Activated naive CD8-positive, alpha-beta T cell treated with anti-CD3 and anti-CD28 coated beads for 36 hours (primary cell): ENCODE measurements around the gene ANKRD40. TPM values are rescaled to one million over a fixed set of nuclear protein-coding genes. Genes with fewer than 3 reads are reported as not detected.
"Not testable (repeated sequence)": the region's sequence is repeated elsewhere in the genome, so short reads cannot be mapped to it uniquely, and the experiment has no call there.

Experiments used
- DNase-seq: peaks from one replicate; pipeline ENCODE4 v3.0.0; 2021
- H3K27ac Mint-ChIP-seq: one replicate; pipeline ENCODE4 v1.8.0; 2022; ENCODE audit warnings: mild to moderate bottlenecking, moderate library complexity, mixed read lengths
- H3K27me3 Mint-ChIP-seq: one replicate; pipeline ENCODE4 v1.8.0; 2022; ENCODE audit warnings: mild to moderate bottlenecking, mixed read lengths
- H3K36me3 Mint-ChIP-seq: one replicate; pipeline ENCODE4 v1.8.0; 2021; ENCODE audit warnings: mild to moderate bottlenecking, mixed read lengths
- H3K4me1 Mint-ChIP-seq: one replicate; pipeline ENCODE4 v1.8.0; 2021; ENCODE audit warnings: mixed read lengths
- H3K4me3 Mint-ChIP-seq: one replicate; pipeline ENCODE4 v1.8.0; 2022; ENCODE audit warnings: mild to moderate bottlenecking, moderate library complexity, mixed read lengths
- H3K9me3 Mint-ChIP-seq: one replicate; pipeline ENCODE4 v1.8.0; 2022; ENCODE audit warnings: mixed read lengths
- total RNA-seq, 2 experiments: library from RNA; stranded (reverse); gene quantifications; one replicate each; pipeline ENCODE4 v1.2.3, GENCODE V29; 2021

ANKRD40 gene
- total RNA-seq = 10 to 100 TPM; 39.5 to 40.2 TPM

- Mint-ChIP-seq H3K27me3 (no peaks in the 10 kb centered on the region), H3K9me3 (no peaks in the 10 kb centered on the region), H3K27ac (peak within 1 kb of the TSS; percentile 94), H3K4me1 (peaks cover 32% of the 10 kb centered on the region), H3K4me3 (peak within 1 kb of the TSS; percentile 93), H3K36me3 (peaks cover 30% of the 10 kb centered on the region)
- DNase-seq = peak; percentile 93
Measured at GRCh38 chr17:50707289-50708049, at the start of gene ANKRD40. Gene ANKRD40 (minus strand): TSS chr17:50707914. CDS start chr17:50707654, 260 bp downstream.

DNA sequence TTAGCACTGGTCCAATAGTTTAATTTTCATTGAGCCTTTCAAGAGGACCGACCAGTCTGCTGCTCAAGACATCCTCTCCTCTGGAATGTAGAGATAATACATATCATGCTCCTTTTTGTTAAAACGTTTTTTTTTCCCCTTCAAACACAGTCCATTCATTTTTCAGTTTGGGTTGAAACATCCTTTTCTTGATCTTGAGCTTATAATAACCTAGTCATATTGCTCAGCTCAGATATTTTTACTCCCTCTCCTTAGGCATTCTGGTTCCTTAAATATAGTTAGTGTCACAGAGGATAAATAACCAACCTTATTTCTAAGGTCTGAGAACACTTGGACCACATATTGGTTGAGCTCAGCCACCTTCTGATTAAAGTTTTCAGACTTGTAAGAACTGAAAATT is 46.8 kb upstream of the ANKRD40 start:
- peaks cover 12% of the 10 kb centered on the region for H3K4me1 Mint-ChIP-seq

DNA sequence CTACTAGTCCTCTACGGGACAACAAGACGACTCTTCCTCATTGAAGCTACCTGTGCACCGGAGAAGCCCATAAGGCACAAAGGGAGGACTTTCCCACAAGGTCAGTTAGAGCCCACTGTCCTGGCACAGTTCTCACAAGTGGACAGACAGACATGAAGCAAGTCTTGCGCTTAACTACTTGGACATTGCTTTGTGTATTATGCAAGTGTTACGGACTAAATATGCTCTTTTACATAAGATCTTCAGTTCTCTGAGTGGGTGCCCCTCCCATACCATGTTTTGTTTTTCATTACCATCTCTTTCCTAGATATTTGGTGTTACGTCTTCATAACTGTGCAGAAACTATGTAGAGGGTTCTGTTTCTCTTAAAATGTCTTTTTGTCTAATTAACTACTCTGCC is 41.5 kb upstream of the ANKRD40 start:
- Mint-ChIP-seq H3K27ac (peak overlapping the region; percentile 42), H3K4me3 (no peak overlapping the region), H3K4me1 (peaks cover 11% of the 10 kb centered on the region), H3K27me3 (no peaks in the 10 kb centered on the region), H3K9me3 (no peaks in the 10 kb centered on the region), H3K36me3 (peaks cover 32% of the 10 kb centered on the region)
- DNase-seq = no peak

More for the DNA sequence above, 46.8 kb upstream of the ANKRD40 start:
- no peak for DNase-seq
- Mint-ChIP-seq H3K4me3 (no peak overlapping the region), H3K9me3 (no peaks in the 10 kb centered on the region), H3K27me3 (no peaks in the 10 kb centered on the region), H3K36me3 (peaks cover 21% of the 10 kb centered on the region), H3K27ac (peak overlapping the region; percentile 58)

- H3K4me3 Mint-ChIP-seq = no peak overlapping the region
- DNase-seq = no peak
- H3K9me3 Mint-ChIP-seq = no peaks in the 10 kb centered on the region
- no peak overlapping the region for H3K27ac Mint-ChIP-seq
- peaks cover 8% of the 10 kb centered on the region for H3K4me1 Mint-ChIP-seq
- H3K27me3 Mint-ChIP-seq = no peaks in the 10 kb centered on the region
- peaks cover 35% of the 10 kb centered on the region for H3K36me3 Mint-ChIP-seq
Measured at GRCh38 chr17:50745631-50746030, 37.9 kb upstream of the ANKRD40 start.

DNA sequence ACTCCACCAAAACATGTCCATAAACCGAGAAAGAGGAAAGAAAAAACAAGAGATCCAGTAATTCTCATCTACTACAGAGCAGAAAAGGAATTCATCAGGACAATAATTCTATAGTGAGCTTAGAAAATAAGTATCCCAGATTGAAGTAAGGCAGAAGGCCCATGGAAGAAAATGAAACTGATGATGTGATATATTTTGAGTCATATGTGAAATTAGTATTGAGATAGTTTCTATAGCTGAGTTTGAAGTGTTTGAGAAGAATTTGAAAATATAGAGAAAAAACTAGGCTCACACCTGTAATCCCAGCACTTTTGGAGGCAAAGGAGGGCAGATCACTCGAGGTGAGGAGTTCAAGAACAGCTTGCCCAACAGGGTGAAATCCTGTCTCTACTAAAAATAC is 31.4 kb upstream of the ANKRD40 start:
- Mint-ChIP-seq H3K27ac (peak overlapping the region; percentile 67), H3K36me3 (peaks cover 42% of the 10 kb centered on the region), H3K27me3 (no peaks in the 10 kb centered on the region), H3K4me3 (no peak overlapping the region), H3K9me3 (no peaks in the 10 kb centered on the region), H3K4me1 (peaks cover 47% of the 10 kb centered on the region)
- DNase-seq = no peak

DNA sequence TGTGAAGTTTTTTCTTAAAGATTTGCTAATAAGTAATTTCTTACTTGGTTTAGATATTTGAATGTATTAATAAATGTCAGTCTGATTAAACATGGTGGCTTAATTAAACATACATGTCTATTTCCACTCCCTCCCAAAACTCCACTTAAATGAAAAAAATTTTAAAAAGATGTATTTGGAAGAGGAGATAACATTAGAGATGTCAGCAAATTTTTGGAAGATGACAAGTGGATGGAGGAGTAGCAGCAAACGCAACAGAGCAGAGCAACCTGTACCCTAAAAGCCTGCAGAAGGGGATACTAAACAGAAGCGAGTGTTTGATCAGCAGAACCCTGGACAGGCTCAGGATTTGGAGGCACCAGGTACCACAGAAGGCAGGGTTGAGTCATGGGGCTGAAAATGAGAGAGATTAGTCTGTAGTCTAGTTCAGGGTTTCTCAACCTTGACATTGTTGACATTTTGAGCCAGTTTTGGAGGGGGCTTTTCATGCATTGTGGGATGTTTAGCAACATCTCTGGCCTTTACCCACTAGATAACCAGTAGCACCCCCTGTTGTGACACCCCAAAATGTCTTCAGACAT is 29.5 kb upstream of the ANKRD40 start:
- Mint-ChIP-seq H3K9me3 (no peaks in the 10 kb centered on the region), H3K4me3 (no peak overlapping the region), H3K4me1 (peaks cover 53% of the 10 kb centered on the region), H3K36me3 (peaks cover 33% of the 10 kb centered on the region), H3K27ac (peak overlapping the region; percentile 75), H3K27me3 (no peaks in the 10 kb centered on the region)
- DNase-seq = peak; percentile 16

DNA sequence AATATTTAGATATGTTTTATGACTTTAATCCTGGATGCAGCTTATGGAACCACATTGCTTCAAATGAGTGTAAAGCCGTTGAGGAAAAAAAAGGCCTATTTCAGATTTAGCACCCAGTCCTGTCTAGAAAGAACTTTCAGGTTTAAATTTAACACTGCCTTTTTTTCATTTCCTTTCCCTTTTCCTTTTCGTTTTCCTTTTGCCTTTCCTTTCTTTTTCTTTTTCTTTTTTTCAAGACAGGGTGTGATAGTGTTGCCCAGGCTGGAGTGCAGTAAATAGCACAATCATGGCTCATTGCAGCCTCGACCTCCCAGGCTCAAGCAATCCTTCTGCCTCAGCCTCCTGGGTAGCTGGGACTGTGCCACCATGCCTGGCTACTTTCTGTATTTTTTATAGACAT is 27.6 kb upstream of the ANKRD40 start:
- Mint-ChIP-seq H3K27me3 (no peaks in the 10 kb centered on the region), H3K4me3 (no peak overlapping the region), H3K27ac (peak overlapping the region; percentile 27), H3K36me3 (peaks cover 26% of the 10 kb centered on the region), H3K4me1 (peaks cover 70% of the 10 kb centered on the region), H3K9me3 (no peaks in the 10 kb centered on the region)
- DNase-seq = no peak

- no peaks in the 10 kb centered on the region for H3K9me3 Mint-ChIP-seq
- peaks cover 16% of the 10 kb centered on the region for H3K36me3 Mint-ChIP-seq
- H3K27me3 Mint-ChIP-seq = no peaks in the 10 kb centered on the region
- DNase-seq = no peak
- peaks cover 64% of the 10 kb centered on the region for H3K4me1 Mint-ChIP-seq
- H3K4me3 Mint-ChIP-seq = no peak overlapping the region
- H3K27ac Mint-ChIP-seq = peak overlapping the region; percentile 29
Measured at GRCh38 chr17:50731575-50732460, 24.1 kb upstream of the ANKRD40 start.

DNA sequence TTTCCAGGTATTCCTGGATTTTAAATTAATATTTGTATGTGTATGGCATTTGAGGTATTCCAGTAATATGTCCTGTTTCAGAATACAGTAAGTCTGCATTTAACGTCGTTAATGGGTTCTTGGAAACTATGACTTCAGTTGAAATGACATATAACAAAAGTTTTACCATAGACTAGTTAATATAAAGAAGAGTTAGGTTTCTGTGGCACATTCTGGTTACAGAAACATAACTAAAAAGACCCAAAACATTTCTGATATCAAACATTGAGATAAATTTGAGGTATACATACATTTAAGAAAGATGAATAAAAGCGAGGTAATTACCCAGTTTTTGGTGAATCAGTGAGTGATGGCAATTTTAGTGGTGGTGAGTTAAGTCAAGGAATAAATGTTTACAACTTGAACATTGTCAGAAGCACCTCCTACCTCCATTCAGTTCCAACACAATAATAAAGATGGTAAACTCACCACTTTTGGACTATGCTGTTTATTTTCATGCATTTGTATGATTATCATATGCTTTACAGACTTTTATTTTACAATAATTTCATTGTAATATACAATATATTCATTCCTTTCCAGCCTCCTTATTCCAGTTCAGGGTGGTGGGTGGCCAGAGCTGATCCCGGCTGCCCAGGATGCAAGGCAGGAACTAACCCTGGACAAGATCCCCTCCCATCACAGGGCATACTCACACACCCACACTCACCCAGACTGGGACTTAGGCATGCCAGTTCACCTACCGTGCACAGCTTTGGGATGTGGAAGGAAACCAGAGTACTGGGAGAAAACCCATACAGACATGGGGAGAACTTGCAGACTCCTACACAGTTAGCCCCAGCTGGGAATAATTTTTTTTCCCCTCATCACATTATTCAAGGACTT is 21.4 kb upstream of the ANKRD40 start:
- no peak overlapping the region for H3K4me3 Mint-ChIP-seq
- H3K36me3 Mint-ChIP-seq = peaks cover 12% of the 10 kb centered on the region
- H3K27ac Mint-ChIP-seq = peak overlapping the region; percentile 56
- no peak for DNase-seq
- no peaks in the 10 kb centered on the region for H3K9me3 Mint-ChIP-seq
- no peaks in the 10 kb centered on the region for H3K27me3 Mint-ChIP-seq
- H3K4me1 Mint-ChIP-seq = peaks cover 52% of the 10 kb centered on the region

DNA sequence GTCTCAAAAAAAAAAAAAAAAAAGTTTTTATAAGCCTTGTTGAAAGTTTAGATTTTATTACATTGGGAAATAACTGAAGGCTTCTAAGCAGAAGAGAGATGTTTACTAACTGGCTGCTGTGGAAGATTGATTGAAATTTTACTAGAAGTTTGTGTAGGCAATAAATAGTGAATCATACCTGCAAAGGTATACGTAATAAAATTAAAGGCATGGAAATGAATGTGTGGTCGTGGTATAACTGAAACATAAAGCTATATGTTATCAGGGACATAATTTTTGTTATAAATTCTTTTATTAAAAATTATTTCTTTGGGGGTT is 20.4 kb upstream of the ANKRD40 start:
- Mint-ChIP-seq H3K4me1 (peaks cover 55% of the 10 kb centered on the region), H3K27ac (no peak overlapping the region), H3K36me3 (peaks cover 12% of the 10 kb centered on the region)

DNA sequence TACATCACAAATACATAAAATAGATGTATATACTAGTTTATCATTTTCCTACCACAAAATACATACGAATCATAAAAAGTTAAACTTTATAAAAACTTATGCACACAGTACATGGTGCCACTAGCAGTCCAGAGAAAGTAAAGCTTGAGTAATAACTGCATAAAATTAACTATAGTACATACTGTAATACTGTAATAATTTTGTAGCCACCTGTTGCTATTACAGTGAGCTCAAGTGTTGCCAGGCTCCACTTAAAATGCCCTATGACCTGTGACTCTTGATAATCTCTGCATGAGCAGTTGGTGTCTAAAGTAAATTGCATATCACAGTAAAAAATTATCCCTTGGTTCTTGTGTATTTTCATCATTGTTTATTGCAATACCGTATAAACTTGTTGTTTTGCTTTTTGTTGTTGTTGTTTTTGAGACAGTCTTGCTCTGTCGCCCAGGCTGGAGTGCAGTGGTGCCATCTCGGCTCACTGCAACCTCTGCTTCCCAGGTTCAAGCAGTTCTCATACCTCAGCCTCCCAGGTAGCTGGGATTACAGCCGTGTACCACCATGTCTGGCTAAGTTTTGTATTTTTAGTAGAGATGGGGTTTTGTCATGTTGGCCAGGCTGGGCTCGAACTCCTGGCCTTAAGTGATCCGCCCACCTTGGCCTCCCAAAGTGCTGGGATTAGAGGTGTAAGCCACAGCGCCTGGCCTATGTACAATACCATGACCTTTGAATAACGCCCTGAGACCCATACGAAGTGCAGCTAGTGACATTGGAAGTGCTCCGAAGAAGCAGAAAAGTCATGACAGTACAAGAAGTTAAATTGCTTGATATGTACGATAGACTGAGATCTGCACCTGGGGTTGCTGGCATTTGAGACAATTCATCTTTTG is 18.3 kb upstream of the ANKRD40 start:
- H3K27me3 Mint-ChIP-seq = no peaks in the 10 kb centered on the region
- peaks cover 51% of the 10 kb centered on the region for H3K4me1 Mint-ChIP-seq
- peaks cover 27% of the 10 kb centered on the region for H3K36me3 Mint-ChIP-seq
- no peak overlapping the region for H3K27ac Mint-ChIP-seq
- DNase-seq = no peak
- H3K4me3 Mint-ChIP-seq = no peak overlapping the region
- no peaks in the 10 kb centered on the region for H3K9me3 Mint-ChIP-seq

More for the DNA sequence above, 20.4 kb upstream of the ANKRD40 start:
- Mint-ChIP-seq H3K27me3 (no peaks in the 10 kb centered on the region), H3K4me3 (no peak overlapping the region), H3K9me3 (no peaks in the 10 kb centered on the region)
- DNase-seq = no peak

DNA sequence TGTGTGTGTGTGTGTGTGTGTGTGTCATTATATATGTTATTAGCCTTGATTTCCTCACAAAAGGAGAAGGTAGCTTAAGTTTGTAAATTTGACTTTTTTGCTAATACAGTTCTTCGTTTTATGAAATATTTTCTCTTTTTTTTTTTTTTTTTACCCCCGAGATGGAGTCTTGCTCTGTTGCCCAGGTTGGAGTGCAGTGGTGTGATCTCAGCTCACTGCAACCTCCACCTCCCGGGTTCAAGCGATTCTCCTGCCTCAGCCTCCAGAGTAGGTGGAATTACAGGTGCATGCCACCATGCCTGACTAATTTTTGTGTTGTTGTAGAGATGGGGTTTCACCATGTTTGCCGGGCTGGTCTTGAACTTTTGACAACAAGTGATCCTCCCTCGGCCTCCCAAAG is 16.9 kb upstream of the ANKRD40 start:
- H3K9me3 Mint-ChIP-seq, H3K4me3 Mint-ChIP-seq, H3K27me3 Mint-ChIP-seq, H3K27ac Mint-ChIP-seq, DNase-seq: not testable (repeated sequence)
- peaks cover 44% of the 10 kb centered on the region for H3K4me1 Mint-ChIP-seq
- H3K36me3 Mint-ChIP-seq = peaks cover 40% of the 10 kb centered on the region

DNA sequence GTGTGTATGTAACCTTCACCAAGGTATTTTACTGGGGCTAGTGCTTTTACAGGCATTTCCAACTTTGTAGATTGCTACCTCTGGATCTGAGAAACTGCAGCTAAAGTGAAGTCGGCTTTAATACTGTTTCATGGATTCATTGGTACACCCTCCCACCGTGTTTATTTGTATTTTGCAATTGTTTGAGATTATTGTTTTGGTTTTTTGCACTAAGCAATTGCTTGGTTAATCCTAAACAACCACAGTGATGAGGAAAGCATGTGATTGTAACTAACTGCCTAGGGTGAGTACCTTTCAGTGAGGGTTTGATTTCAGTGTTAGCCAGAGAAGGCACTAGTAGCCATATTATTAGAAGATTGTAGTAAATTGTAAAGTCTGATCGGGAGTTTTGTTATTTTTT is 15.0 kb upstream of the ANKRD40 start:
- DNase-seq = no peak
- Mint-ChIP-seq H3K4me1 (peaks cover 38% of the 10 kb centered on the region), H3K36me3 (peaks cover 48% of the 10 kb centered on the region), H3K27me3 (no peaks in the 10 kb centered on the region), H3K4me3 (peak overlapping the region; percentile 89), H3K27ac (no peak overlapping the region), H3K9me3 (no peaks in the 10 kb centered on the region)
